ENCODE results near the gene CLMP.
A peak's percentile ranks its signal among the peaks of the same experiment; 100 is the strongest.

The CLMP gene

GRCh38 chr11:123233280-123233974, 38.4 kb upstream of the CLMP start:
- Histone ChIP-seq H3K9me3 (ENCODE audit: control insufficient read depth, low read length) (no peaks in the 10 kb centered on the region), H3K4me3 (ENCODE audit: low read length) (peak overlapping the region; percentile 31), H3K36me3 (ENCODE audit: control insufficient read depth, insufficient read depth, low read length, severe bottlenecking) (no peaks in the 10 kb centered on the region), H3K27me3 (replicated peaks; ENCODE audit: control insufficient read depth, insufficient read depth, low read length) (no peaks in the 10 kb centered on the region), H3K4me1 (ENCODE audit: control insufficient read depth, insufficient read depth, low read length) (peaks cover 64% of the 10 kb centered on the region), H3K9ac (ENCODE audit: low read length) (peak overlapping the region; percentile 37)
- DNase-seq (ENCODE audit: low read depth), result no peak

- H3K9me3 ChIP-seq (ENCODE audit: control insufficient read depth, low read length), result no peaks in the 10 kb centered on the region
- H3K4me1 ChIP-seq (ENCODE audit: control insufficient read depth, insufficient read depth, low read length), result peaks cover 56% of the 10 kb centered on the region
- H3K36me3 ChIP-seq (ENCODE audit: control insufficient read depth, insufficient read depth, low read length, severe bottlenecking), result no peaks in the 10 kb centered on the region
- H3K27me3 ChIP-seq (replicated peaks; ENCODE audit: control insufficient read depth, insufficient read depth, low read length), result no peaks in the 10 kb centered on the region
- peak overlapping the region; percentile 44 for H3K4me3 ChIP-seq (ENCODE audit: low read length)
- DNase-seq (ENCODE audit: low read depth), result no peak
- peak overlapping the region; percentile 46 for H3K9ac ChIP-seq (ENCODE audit: low read length)
These were observed 36.7 kb upstream of the CLMP start for GRCh38 chr11:123231777-123232176.

GRCh38 chr11:123231256-123231655, 36.2 kb upstream of the CLMP start:
- peak; percentile 23 for DNase-seq (ENCODE audit: low read depth)
- Histone ChIP-seq H3K4me3 (ENCODE audit: low read length) (peak overlapping the region; percentile 44), H3K36me3 (ENCODE audit: control insufficient read depth, insufficient read depth, low read length, severe bottlenecking) (no peaks in the 10 kb centered on the region)

GRCh38 chr11:123230346-123230745, 35.3 kb upstream of the CLMP start:
- Histone ChIP-seq H3K36me3 (ENCODE audit: control insufficient read depth, insufficient read depth, low read length, severe bottlenecking) (no peaks in the 10 kb centered on the region), H3K4me3 (ENCODE audit: low read length) (no peak overlapping the region)

More at GRCh38 chr11:123231256-123231655, 36.2 kb upstream of the CLMP start:
- Histone ChIP-seq H3K9ac (ENCODE audit: low read length) (peak overlapping the region; percentile 46), H3K9me3 (ENCODE audit: control insufficient read depth, low read length) (no peaks in the 10 kb centered on the region), H3K4me1 (ENCODE audit: control insufficient read depth, insufficient read depth, low read length) (peaks cover 55% of the 10 kb centered on the region), H3K27me3 (replicated peaks; ENCODE audit: control insufficient read depth, insufficient read depth, low read length) (no peaks in the 10 kb centered on the region)

GRCh38 chr11:123228496-123229163, 33.6 kb upstream of the CLMP start:
- H3K27me3 ChIP-seq (replicated peaks; ENCODE audit: control insufficient read depth, insufficient read depth, low read length), result no peaks in the 10 kb centered on the region
- no peaks in the 10 kb centered on the region for H3K9me3 ChIP-seq (ENCODE audit: control insufficient read depth, low read length)
- no peaks in the 10 kb centered on the region for H3K36me3 ChIP-seq (ENCODE audit: control insufficient read depth, insufficient read depth, low read length, severe bottlenecking)
- no peak overlapping the region for H3K9ac ChIP-seq (ENCODE audit: low read length)
- H3K4me3 ChIP-seq (ENCODE audit: low read length), result no peak overlapping the region
- DNase-seq (ENCODE audit: low read depth), result peak; percentile 30
- H3K4me1 ChIP-seq (ENCODE audit: control insufficient read depth, insufficient read depth, low read length), result peaks cover 33% of the 10 kb centered on the region

More at GRCh38 chr11:123230346-123230745, 35.3 kb upstream of the CLMP start:
- no peak overlapping the region for H3K9ac ChIP-seq (ENCODE audit: low read length)
- no peaks in the 10 kb centered on the region for H3K27me3 ChIP-seq (replicated peaks; ENCODE audit: control insufficient read depth, insufficient read depth, low read length)
- no peak for DNase-seq (ENCODE audit: low read depth)
- H3K9me3 ChIP-seq (ENCODE audit: control insufficient read depth, low read length), result no peaks in the 10 kb centered on the region
- H3K4me1 ChIP-seq (ENCODE audit: control insufficient read depth, insufficient read depth, low read length), result peaks cover 49% of the 10 kb centered on the region

- Histone ChIP-seq H3K36me3 (ENCODE audit: control insufficient read depth, insufficient read depth, low read length, severe bottlenecking) (no peaks in the 10 kb centered on the region), H3K9me3 (ENCODE audit: control insufficient read depth, low read length) (no peaks in the 10 kb centered on the region), H3K4me3 (ENCODE audit: low read length) (no peak overlapping the region), H3K9ac (ENCODE audit: low read length) (no peak overlapping the region), H3K4me1 (ENCODE audit: control insufficient read depth, insufficient read depth, low read length) (peaks cover 26% of the 10 kb centered on the region), H3K27me3 (replicated peaks; ENCODE audit: control insufficient read depth, insufficient read depth, low read length) (no peaks in the 10 kb centered on the region)
- DNase-seq (ENCODE audit: low read depth), result no peak
These were observed 32.9 kb upstream of the CLMP start for GRCh38 chr11:123227763-123228495.

GRCh38 chr11:123221584-123221983, 26.5 kb upstream of the CLMP start:
- H3K36me3 ChIP-seq (ENCODE audit: control insufficient read depth, insufficient read depth, low read length, severe bottlenecking), result no peaks in the 10 kb centered on the region
- peaks cover 2% of the 10 kb centered on the region for H3K9me3 ChIP-seq (ENCODE audit: control insufficient read depth, low read length)
- DNase-seq (ENCODE audit: low read depth), result no peak
- H3K4me1 ChIP-seq (ENCODE audit: control insufficient read depth, insufficient read depth, low read length), result peaks cover 39% of the 10 kb centered on the region
- peak overlapping the region; percentile 71 for H3K9ac ChIP-seq (ENCODE audit: low read length)
- H3K27me3 ChIP-seq (replicated peaks; ENCODE audit: control insufficient read depth, insufficient read depth, low read length), result no peaks in the 10 kb centered on the region
- H3K4me3 ChIP-seq (ENCODE audit: low read length), result peak overlapping the region; percentile 12

GRCh38 chr11:123221096-123221561, 26.1 kb upstream of the CLMP start:
- Histone ChIP-seq H3K9ac (ENCODE audit: low read length) (peak overlapping the region; percentile 71), H3K9me3 (ENCODE audit: control insufficient read depth, low read length) (peaks cover 2% of the 10 kb centered on the region), H3K36me3 (ENCODE audit: control insufficient read depth, insufficient read depth, low read length, severe bottlenecking) (no peaks in the 10 kb centered on the region), H3K4me3 (ENCODE audit: low read length) (peak overlapping the region; percentile 12), H3K27me3 (replicated peaks; ENCODE audit: control insufficient read depth, insufficient read depth, low read length) (no peaks in the 10 kb centered on the region), H3K4me1 (ENCODE audit: control insufficient read depth, insufficient read depth, low read length) (peaks cover 39% of the 10 kb centered on the region)
- peak; percentile 67 for DNase-seq (ENCODE audit: low read depth)

- H3K27me3 ChIP-seq (replicated peaks; ENCODE audit: control insufficient read depth, insufficient read depth, low read length), result no peaks in the 10 kb centered on the region
- peaks cover 39% of the 10 kb centered on the region for H3K4me1 ChIP-seq (ENCODE audit: control insufficient read depth, insufficient read depth, low read length)
These were observed 24.1 kb upstream of the CLMP start for GRCh38 chr11:123219066-123219690.

GRCh38 chr11:123218451-123218850, 23.4 kb upstream of the CLMP start:
- Histone ChIP-seq H3K9me3 (ENCODE audit: control insufficient read depth, low read length) (peaks cover 2% of the 10 kb centered on the region), H3K9ac (ENCODE audit: low read length) (peak overlapping the region; percentile 46), H3K36me3 (ENCODE audit: control insufficient read depth, insufficient read depth, low read length, severe bottlenecking) (no peaks in the 10 kb centered on the region), H3K27me3 (replicated peaks; ENCODE audit: control insufficient read depth, insufficient read depth, low read length) (no peaks in the 10 kb centered on the region), H3K4me1 (ENCODE audit: control insufficient read depth, insufficient read depth, low read length) (peaks cover 39% of the 10 kb centered on the region), H3K4me3 (ENCODE audit: low read length) (no peak overlapping the region)
- no peak for DNase-seq (ENCODE audit: low read depth)

More at GRCh38 chr11:123219066-123219690, 24.1 kb upstream of the CLMP start:
- no peaks in the 10 kb centered on the region for H3K36me3 ChIP-seq (ENCODE audit: control insufficient read depth, insufficient read depth, low read length, severe bottlenecking)
- H3K9ac ChIP-seq (ENCODE audit: low read length), result no peak overlapping the region
- DNase-seq (ENCODE audit: low read depth), result no peak
- peaks cover 2% of the 10 kb centered on the region for H3K9me3 ChIP-seq (ENCODE audit: control insufficient read depth, low read length)
- no peak overlapping the region for H3K4me3 ChIP-seq (ENCODE audit: low read length)

- Histone ChIP-seq H3K4me3 (ENCODE audit: low read length) (no peak overlapping the region), H3K36me3 (ENCODE audit: control insufficient read depth, insufficient read depth, low read length, severe bottlenecking) (no peaks in the 10 kb centered on the region), H3K9ac (ENCODE audit: low read length) (peak overlapping the region; percentile 46), H3K9me3 (ENCODE audit: control insufficient read depth, low read length) (peaks cover 2% of the 10 kb centered on the region), H3K4me1 (ENCODE audit: control insufficient read depth, insufficient read depth, low read length) (peaks cover 39% of the 10 kb centered on the region), H3K27me3 (replicated peaks; ENCODE audit: control insufficient read depth, insufficient read depth, low read length) (no peaks in the 10 kb centered on the region)
- DNase-seq (ENCODE audit: low read depth), result no peak
These were observed 22.8 kb upstream of the CLMP start for GRCh38 chr11:123217897-123218296.
